GM12872 (cell line): ENCODE results near the gene NT5DC3.

Experiments used
- TF ChIP-seq, protein P1 (sequence below): IDR thresholded peaks from 3 replicates; pipeline ENCODE4 v1.5.1; 2011; ENCODE audit warnings: low read depth, mild to moderate bottlenecking, low read length, moderate library complexity; ENCODE audit not compliant: insufficient read depth

Gene NT5DC3

GRCh38 chr12:103827911-103828391 is 13.1 kb downstream of the NT5DC3 start:
- TF ChIP-seq, protein P1, sequence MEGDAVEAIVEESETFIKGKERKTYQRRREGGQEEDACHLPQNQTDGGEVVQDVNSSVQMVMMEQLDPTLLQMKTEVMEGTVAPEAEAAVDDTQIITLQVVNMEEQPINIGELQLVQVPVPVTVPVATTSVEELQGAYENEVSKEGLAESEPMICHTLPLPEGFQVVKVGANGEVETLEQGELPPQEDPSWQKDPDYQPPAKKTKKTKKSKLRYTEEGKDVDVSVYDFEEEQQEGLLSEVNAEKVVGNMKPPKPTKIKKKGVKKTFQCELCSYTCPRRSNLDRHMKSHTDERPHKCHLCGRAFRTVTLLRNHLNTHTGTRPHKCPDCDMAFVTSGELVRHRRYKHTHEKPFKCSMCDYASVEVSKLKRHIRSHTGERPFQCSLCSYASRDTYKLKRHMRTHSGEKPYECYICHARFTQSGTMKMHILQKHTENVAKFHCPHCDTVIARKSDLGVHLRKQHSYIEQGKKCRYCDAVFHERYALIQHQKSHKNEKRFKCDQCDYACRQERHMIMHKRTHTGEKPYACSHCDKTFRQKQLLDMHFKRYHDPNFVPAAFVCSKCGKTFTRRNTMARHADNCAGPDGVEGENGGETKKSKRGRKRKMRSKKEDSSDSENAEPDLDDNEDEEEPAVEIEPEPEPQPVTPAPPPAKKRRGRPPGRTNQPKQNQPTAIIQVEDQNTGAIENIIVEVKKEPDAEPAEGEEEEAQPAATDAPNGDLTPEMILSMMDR = no peak

DNA sequence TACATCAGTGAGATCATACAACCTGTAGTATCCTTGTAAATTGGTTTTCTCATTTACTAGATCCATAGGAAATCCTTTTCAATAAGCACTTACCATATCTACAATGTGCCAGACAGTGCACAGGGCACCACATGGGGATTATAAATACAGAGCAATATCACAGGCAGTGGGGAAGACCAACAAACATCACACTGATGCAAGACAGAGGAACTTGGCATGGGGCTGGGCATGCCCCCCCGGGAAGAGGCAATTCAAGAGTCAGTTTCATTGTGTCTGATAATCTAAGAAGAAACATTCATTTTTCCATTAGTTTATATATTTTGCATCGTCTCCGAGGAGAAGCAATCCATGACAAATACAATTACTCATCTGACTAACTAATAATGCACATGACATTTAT is 16.2 kb downstream of the NT5DC3 start:
- TF ChIP-seq, protein P1 = no peak

- TF ChIP-seq, protein P1 = no peak
These were observed 16.7 kb downstream of the NT5DC3 start for GRCh38 chr12:103824290-103824689.

DNA sequence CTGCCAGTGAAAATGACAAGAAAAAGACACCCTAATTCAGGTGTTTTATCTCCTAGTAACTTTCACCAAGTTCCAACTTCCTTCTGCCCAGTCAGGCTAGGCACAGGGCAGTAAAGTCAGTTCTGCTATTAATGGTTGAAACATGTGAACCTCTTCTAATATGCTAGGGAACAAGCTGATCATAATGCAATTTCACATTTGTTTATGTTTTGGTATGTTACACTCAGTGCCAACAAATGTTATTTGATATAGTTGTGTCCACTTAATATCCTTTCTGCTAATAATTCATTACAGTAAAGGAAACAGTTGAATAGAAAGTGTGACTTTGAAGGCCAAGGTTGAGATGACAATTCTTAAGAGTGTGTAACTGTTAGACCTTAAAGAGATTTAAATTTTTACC is 17.2 kb downstream of the NT5DC3 start:
- TF ChIP-seq, protein P1 = no peak

DNA sequence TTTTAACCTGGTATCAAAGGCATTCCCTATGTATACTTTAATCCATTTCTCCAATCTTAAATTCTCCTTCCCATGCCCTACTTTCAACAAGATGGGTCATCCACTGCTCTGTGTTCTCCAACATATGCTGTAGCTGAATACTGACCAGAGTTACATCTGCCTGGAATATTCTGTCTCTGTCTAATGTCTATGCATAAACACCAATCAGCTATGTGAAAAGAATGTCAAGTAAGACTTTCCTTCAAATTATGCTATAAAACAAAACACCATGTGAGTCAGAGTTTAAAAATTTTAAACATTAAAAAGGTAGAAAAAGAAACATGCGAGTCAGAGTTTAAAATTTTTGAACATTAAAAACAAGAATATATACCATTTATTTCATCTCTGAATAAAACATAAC is 19.3 kb downstream of the NT5DC3 start:
- TF ChIP-seq, protein P1 = no peak

- TF ChIP-seq, protein P1 = no peak
These were observed 20.0 kb downstream of the NT5DC3 start for GRCh38 chr12:103820881-103821489.

GRCh38 chr12:103820361-103820760 is 20.7 kb downstream of the NT5DC3 start:
- TF ChIP-seq, protein P1 = no peak
